HTR-8/SVneo (cell line): Measurements from ENCODE around the gene MRPL34.

Experiments
- DNase-seq: peaks from one replicate; pipeline ENCODE4 v3.0.0; 2011; ENCODE audit warnings: low spot score, mixed read lengths; ENCODE audit not compliant: insufficient read length
- FAIRE-seq: peaks from 2 replicates; lab custom pipeline; 2011; peaks lifted over from hg19 to GRCh38; lab: Jason Lieb, UNC

Gene MRPL34

DNA sequence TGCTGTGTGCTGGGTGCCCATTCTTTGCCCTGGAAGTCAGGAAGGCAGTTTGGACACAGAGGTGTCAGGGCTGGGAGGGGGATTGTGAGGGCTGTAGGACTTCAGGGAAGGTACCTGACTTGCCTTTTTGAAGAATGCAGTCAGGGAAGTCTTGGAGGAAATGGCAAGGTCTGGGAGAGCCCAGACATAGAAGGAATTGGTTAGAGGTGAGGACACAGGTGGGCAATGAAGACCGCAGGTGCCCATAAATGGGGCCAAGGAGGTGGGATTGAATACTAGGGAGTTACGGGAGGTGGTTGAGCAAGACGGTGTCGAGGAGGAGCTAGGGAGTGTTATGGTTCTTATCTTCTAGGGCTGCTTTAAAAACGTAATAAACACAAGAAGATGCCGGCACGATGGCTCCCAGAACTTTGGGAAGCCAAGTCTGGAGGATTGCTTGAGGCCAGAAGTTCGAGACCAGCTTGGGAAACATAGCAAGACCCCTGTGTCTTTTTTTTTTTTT lies 2.3 kb downstream of the MRPL34 start:
- FAIRE-seq (no peak), DNase-seq (no peak)

- FAIRE-seq = peak; percentile 99
- peak; percentile 99 for DNase-seq
These were observed 3.7 kb downstream of the MRPL34 start, which contains the start of gene DDA1 for GRCh38 chr19:17309198-17309964. Gene DDA1 (plus strand): TSS chr19:17309563. CDS start chr19:17309655, 92 bp downstream.

DNA sequence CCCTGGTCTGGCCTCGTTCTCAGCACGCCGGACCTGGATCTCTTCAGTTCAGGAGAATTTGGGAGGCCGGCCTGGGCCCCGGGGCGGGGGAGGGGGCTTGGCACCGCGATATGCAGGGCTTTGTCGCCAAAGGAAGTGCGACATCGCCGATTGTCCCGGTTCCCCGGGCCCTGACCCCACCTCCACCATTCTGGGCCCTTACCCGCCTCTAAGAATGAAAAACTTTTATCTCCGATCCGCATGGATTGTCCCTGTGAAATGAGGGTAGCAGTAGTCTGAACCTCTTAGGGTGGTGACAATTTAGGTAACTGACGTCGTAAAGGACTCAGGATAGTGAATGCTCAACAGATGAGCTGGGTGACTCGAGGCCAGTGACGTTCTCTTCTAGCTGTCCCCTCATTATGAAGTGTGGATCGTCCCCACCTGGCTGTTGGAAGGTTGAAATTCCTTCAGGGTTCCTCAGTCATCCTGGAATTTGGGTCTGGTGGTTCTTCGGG lies 4.3 kb downstream of the MRPL34 start:
- peak; percentile 28 for FAIRE-seq
- no peak for DNase-seq

- FAIRE-seq = no peak
- peak; percentile 44 for DNase-seq
These were observed 6.0 kb downstream of the MRPL34 start for GRCh38 chr19:17311455-17312188.

- no peak for FAIRE-seq
- DNase-seq = no peak
These were observed 6.8 kb downstream of the MRPL34 start for GRCh38 chr19:17312189-17313113.

DNA sequence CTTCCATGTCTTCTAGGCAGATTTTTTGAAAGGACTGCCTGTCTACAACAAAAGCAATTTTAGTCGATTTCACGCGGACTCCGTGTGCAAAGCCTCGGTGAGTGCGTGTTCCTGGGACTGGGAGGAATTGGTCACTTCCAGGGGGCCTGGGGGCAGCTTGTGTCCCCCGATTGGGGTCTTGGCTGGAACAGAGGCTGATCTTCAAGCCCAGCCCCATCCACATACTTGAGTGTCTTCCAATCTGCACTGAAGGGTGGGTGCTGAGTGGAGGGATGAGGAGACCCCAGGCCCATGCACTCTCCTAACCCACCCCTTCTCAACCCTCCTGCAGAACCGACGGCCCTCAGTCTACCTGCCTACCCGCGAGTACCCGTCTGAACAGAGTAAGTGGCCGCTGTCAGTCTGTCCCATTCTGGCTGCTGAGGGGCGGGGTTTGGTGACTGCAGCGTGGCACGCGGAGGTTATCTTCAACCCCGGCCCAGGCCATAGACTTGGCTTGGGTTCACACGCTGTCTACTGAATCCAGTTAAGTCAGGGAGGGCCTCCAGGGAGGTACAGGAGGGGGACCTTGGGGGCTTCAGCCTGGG lies 8.4 kb downstream of the MRPL34 start:
- DNase-seq (no peak), FAIRE-seq (peak; percentile 36)

DNA sequence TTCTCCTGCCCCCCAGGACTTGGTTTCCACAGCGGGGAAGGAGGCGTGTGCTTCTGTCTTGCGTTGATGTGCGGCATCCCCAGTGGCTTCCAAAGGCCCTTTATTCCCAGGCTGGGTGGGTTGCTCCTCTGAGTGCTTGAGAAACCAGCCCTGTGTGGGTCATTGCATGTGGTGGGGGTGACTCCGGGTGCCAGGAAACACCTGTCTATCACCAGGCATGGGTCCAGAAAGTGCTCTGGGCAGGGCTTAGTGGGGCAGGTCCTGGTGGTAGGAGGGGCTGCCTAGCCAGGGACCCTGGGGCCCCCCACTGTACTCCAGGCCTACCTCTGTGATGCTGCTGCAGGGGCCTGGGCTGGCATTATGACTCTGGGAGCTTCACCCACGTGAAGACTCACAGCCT lies 13.3 kb downstream of the MRPL34 start:
- DNase-seq (no peak), FAIRE-seq (peak; percentile 38)

- FAIRE-seq = no peak
- DNase-seq = no peak
These were observed 14.0 kb downstream of the MRPL34 start for GRCh38 chr19:17319473-17320238.

DNA sequence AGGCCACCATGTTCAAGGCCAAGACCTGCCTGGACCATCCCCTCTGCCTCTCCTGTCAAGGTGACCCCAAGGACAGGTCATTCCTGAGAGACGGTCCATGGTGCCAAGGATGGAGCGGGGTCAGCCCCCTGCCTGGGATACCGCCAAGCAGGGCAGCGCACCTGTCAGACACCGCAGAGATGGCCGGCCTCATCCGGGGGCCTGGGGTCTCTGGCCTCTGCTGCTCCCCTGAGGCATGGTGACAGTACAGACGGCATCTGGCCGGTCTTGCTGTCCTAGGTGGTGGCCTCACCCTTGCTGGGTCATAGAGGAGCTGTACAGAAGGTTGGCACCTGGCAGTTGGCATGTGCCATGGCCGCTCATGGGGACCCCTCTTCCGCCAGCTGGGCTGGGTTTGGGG lies 14.8 kb downstream of the MRPL34 start:
- DNase-seq (no peak), FAIRE-seq (no peak)

- no peak for DNase-seq
- FAIRE-seq = no peak
These were observed 16.2 kb downstream of the MRPL34 start for GRCh38 chr19:17321655-17322489.

- FAIRE-seq (no peak), DNase-seq (no peak)
These were observed 17.2 kb downstream of the MRPL34 start for GRCh38 chr19:17322854-17323253.

- DNase-seq (no peak), FAIRE-seq (no peak)
These were observed 17.8 kb downstream of the MRPL34 start for GRCh38 chr19:17323300-17323963.

- no peak for FAIRE-seq
- no peak for DNase-seq
These were observed 18.3 kb downstream of the MRPL34 start for GRCh38 chr19:17323964-17324332.

- DNase-seq = no peak
- FAIRE-seq = no peak
These were observed 18.9 kb downstream of the MRPL34 start for GRCh38 chr19:17324357-17325114.

- no peak for FAIRE-seq
- DNase-seq = no peak
These were observed 19.5 kb downstream of the MRPL34 start for GRCh38 chr19:17325133-17325532.

- FAIRE-seq = no peak
- DNase-seq = no peak
These were observed 20.4 kb downstream of the MRPL34 start for GRCh38 chr19:17325881-17326594.
